Measurements from ENCODE around the gene MRTFA.

MRTFA gene

GRCh38 chr22:40636380-40637182, at the start of gene MRTFA:
Gene MRTFA (minus strand): TSS chr22:40636719.
- peak within 1 kb of the TSS; percentile 72 for H3K27ac ChIP-seq

GRCh38 chr22:40685406-40685805, 48.9 kb upstream of the MRTFA start:
- TF ChIP-seq CTCF (conservative IDR thresholded peaks at IDR 0.05) = no peak
- TF ChIP-seq ZFX (IDR thresholded peaks at IDR 0.05) = no peak
- H3K27ac ChIP-seq = no peak overlapping the region

More at GRCh38 chr22:40636380-40637182, at the start of gene MRTFA:
- TF ChIP-seq ZFX (IDR thresholded peaks at IDR 0.05) (peak; percentile 64), CTCF (conservative IDR thresholded peaks at IDR 0.05) (no peak)

- TF ChIP-seq CTCF (conservative IDR thresholded peaks at IDR 0.05) (no peak), ZFX (IDR thresholded peaks at IDR 0.05) (no peak)
- no peak overlapping the region for H3K27ac ChIP-seq
Measured at GRCh38 chr22:40684728-40685127, 48.2 kb upstream of the MRTFA start.

- no peak overlapping the region for H3K27ac ChIP-seq
- no peak for TF ChIP-seq CTCF (conservative IDR thresholded peaks at IDR 0.05)
- TF ChIP-seq ZFX (IDR thresholded peaks at IDR 0.05) = no peak
Measured at GRCh38 chr22:40681451-40681850, 44.9 kb upstream of the MRTFA start.

GRCh38 chr22:40680819-40681183, 44.3 kb upstream of the MRTFA start:
- TF ChIP-seq ZFX (IDR thresholded peaks at IDR 0.05) = no peak
- no peak overlapping the region for H3K27ac ChIP-seq

GRCh38 chr22:40679964-40680818, 43.7 kb upstream of the MRTFA start:
- no peak overlapping the region for H3K27ac ChIP-seq

More at GRCh38 chr22:40679964-40680818, 43.7 kb upstream of the MRTFA start:
- no peak for TF ChIP-seq CTCF (conservative IDR thresholded peaks at IDR 0.05)
- TF ChIP-seq ZFX (IDR thresholded peaks at IDR 0.05) = no peak
